ENCODE results near the gene EFHC2.
"Not testable (repeated sequence)": the region's sequence is repeated elsewhere in the genome, so short reads cannot be mapped to it uniquely, and the experiment has no call there.

Gene EFHC2

DNA sequence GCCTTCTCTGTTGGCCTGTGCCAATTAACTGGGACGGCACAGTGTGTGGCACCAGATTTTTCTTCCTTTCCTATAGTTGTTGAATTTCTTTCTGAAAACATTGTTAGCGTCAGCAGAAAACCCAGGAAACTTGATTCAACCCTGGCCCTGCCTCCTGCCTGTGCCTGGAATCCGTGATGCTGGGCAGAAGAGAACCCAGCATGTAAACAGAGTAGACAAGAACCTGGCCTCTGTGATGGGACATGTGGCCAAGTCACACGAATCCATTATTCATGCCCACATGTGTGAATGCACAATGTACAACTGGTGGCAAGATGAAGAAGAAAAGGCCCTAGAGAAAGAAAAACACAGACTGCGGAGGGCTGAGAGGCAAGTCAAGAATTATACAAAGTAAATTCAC is 111.4 kb downstream of the EFHC2 start:
- DNase-seq (ENCODE audit: low read depth), result no peak

GRCh38 chrX:44228621-44229020 is 114.9 kb downstream of the EFHC2 start:
- DNase-seq (ENCODE audit: low read depth), result no peak

DNA sequence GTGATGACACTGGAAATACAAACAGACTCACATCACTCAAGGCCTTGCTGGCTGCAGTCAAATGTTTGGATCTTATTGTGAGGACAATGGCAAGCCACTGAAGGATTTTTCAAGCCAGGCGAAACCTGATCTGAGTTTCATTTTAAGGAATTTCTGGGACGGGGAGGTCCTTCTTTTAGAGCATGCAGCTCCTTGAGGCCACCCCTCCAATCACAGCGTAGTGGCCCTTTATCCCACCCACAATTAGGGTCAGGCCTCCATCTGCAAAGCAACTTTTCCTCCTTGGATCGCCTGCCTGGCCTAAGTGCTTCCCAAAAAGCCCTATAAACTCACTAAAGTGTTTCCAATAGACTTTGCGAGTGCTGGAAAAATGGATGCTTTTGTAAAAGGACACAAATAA is 115.5 kb downstream of the EFHC2 start:
- DNase-seq (ENCODE audit: low read depth), result no peak

GRCh38 chrX:44225667-44226066 is 117.8 kb downstream of the EFHC2 start:
- DNase-seq (ENCODE audit: low read depth), result no peak

- no peak for DNase-seq (ENCODE audit: low read depth)
These were observed 118.7 kb downstream of the EFHC2 start for GRCh38 chrX:44224760-44225159.

DNA sequence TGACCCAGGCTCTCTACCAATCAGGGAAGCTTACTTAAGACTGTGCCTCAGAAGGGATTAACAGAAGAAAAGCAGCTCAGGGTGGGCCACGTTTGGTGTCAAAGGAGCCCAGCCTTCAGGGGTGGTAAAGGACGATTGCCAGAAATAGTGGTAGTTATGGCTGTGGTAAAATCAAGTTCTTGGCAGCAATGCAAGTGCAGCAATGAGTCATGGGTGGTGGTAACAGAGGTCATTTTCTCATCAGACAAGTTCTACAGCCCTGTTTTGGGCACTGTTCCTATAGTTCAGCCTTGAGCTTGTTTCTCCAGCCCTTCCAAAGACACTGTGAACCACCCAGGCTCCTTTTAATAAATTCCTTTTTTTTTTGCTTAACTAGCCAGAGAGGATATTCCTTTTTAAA is 120.3 kb downstream of the EFHC2 start:
- DNase-seq (ENCODE audit: low read depth), result no peak

GRCh38 chrX:44218465-44218864 is 125.0 kb downstream of the EFHC2 start:
- no peak for DNase-seq (ENCODE audit: low read depth)

DNA sequence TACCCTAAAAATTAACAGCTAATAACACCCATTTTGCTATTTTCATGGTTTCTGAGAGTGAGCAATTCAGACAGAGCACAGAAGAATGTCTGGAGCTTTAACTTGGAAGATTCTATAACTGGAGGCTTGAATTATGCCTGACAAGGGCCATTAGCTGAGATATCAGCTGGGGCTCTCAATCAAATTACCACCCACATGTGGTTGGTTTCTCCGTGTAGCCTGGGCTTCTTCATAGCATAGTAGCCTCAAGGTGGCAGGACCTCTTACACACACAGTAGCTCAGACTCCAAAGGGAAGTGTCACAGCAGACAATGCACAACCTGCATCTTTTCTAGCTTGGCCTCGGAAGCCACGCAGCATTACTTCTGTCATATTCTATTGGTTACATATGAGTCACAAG is 127.3 kb downstream of the EFHC2 start:
- no peak for DNase-seq (ENCODE audit: low read depth)

GRCh38 chrX:44203791-44204190 is 139.7 kb downstream of the EFHC2 start:
- no peak for DNase-seq (ENCODE audit: low read depth)

- no peak for DNase-seq (ENCODE audit: low read depth)
These were observed 140.9 kb downstream of the EFHC2 start for GRCh38 chrX:44202596-44202995.

DNA sequence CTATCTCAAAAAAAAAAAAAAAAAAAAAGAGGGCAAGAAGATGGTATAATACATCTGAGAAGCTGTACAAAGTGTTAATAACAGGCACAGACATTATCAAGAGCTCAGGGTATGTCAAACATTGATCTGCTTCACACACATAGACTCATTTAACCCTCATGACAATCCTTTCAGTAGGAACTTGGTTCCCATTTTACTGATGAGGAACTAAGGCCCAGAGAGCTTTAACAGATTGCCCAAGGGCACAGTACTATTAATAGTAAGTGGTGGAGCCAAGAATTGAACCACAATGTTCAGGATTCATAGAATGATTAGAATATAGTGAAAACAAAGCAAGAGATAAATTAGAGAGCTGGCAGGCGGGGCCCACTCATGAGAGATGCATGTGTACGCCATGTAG is 154.4 kb downstream of the EFHC2 start:
- DNase-seq (ENCODE audit: low read depth), result no peak

- DNase-seq (ENCODE audit: low read depth), result not testable (repeated sequence)
These were observed 155.6 kb downstream of the EFHC2 start for GRCh38 chrX:44187915-44188314.

GRCh38 chrX:44183329-44183728 is 160.1 kb downstream of the EFHC2 start:
- no peak for DNase-seq (ENCODE audit: low read depth)

DNA sequence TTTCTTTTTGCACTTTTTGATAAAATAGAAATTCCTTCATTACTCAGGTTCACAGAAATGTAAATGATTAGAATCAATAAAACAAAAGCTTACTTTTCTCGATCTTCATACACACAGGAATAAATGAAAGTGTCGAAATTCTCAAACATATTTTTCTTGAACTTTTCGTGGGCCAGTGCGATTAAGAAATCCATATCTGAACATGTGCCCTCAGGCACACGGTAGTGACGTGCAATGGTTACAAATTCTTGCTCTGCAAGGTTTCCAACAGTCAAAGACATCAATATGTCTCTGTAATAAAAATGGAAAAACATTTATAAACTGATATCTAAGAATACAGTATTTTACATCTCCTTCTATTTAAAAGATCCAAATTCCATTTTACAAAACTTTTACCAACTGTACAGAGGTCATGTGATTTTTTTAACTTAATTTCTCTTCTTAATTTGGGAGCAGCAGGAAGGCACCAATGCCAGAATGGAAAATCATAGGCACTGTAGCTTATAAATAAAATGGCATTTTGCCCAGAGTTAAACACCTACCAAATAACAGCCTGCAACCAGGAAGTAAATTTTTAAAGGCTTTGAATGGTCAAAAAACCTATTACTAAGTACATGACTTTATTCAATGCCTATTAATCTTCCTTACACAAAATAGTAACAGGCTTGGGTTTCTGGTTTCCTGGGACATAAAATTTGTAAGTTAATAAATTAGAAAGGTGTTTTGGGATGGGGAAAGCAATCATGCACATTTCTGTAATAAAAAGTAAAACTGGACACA is 165.0 kb downstream of the EFHC2 start:
- DNase-seq (ENCODE audit: low read depth), result no peak

DNA sequence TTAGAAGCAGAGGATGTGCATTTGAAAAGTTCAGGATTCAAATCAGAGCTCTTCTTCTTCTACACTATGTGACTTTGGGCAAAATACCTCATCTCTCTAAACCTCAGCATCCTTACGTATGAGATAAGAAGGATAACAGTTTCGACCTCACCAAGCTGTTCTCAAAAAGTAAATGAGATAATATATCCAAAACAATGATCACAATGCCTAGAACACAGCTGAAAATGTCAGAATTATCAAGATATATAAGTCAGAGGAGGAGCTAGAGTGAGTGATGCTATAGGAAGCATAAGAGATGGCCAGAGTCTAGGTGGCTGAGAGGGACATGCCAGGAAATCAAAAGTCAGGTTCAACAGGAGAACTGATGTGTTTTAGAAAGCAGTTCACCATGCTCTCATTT is 168.0 kb downstream of the EFHC2 start:
- DNase-seq (ENCODE audit: low read depth), result no peak

- DNase-seq (ENCODE audit: low read depth), result no peak
These were observed 169.4 kb downstream of the EFHC2 start for GRCh38 chrX:44174061-44174460.

DNA sequence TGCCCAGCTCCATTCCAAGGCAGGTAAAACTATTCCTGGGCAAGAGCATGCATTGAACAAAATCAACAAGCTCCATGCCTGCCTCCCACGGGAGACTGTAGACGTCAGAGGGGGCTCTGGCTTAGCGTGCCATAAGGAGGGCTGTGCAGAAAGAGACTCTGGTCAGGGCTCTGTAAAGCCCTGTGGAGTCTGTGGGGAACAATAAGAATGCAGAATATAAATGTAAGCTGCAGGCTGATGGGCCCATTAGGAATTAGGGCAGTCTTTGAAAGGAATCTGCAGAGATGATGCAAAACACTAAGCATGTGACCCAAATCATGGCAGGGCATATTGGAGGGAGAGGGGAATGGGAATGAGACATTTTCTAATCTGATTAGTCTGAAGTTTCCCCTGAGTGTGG is 170.3 kb downstream of the EFHC2 start:
- DNase-seq (ENCODE audit: low read depth), result no peak

DNA sequence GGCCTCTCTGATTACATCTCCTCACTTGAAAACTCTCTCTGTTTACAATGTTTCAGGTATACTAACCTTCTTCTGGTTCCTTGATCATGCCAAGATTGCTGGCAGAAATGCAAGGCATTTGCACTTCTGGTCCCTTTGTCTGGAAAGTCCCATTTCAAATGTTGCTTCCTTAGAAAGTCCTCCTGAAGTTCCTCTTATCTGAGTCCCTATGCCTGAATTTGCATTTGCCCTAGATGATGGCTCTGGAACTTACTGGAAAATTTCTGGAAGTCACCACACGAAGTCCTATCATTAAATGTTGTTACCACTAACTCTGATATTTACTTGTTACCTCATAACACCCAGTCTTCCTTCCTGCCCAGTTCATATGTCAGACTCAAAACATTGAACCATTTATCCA is 176.4 kb downstream of the EFHC2 start:
- DNase-seq (ENCODE audit: low read depth), result no peak

DNA sequence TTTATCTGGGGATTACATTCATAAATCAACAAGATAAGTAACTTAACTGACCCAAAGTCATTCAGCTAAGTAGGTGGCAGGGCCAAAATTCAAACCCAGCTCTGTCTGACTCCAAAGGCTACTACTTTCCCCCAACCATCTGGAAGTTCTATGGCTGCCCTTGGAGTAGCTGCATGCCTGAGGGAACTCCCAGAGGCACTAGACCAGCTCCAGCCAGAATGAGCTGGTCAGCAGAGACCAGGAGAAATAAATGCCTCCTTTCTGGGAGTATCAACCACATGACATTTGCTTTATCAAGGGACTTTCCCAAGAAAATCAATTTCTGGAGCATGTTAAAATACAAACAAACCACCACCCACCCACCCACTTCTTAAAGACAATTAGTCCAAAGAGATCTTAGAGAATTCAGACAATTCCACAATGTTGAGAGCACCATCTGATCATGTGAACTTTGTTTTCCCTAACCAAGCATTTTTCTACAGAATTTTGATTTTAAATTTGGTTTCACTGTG is 180.5 kb downstream of the EFHC2 start:
- DNase-seq (ENCODE audit: low read depth), result no peak

- no peak for DNase-seq (ENCODE audit: low read depth)
These were observed 185.6 kb downstream of the EFHC2 start for GRCh38 chrX:44157858-44158257.

GRCh38 chrX:44157283-44157682 is 186.2 kb downstream of the EFHC2 start:
- no peak for DNase-seq (ENCODE audit: low read depth)

DNA sequence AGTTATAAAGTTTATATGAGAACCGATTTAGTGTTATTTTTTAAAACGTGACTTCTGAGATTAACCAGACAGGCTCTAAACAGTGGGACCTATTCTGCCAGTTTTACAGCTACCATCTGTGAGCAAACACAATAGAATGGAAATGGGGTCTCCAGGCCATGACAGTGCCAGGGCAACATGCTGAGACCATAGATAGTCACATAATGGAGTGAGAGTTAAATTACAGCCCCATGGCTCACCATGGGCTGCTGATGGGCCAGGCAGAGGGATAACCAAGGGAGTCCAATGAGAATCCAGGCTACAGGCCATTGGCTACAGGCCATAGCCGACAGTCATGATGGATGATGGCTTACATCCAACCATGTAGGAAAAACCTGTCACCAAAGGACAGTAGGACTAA is 186.7 kb downstream of the EFHC2 start:
- DNase-seq (ENCODE audit: low read depth), result no peak

DNA sequence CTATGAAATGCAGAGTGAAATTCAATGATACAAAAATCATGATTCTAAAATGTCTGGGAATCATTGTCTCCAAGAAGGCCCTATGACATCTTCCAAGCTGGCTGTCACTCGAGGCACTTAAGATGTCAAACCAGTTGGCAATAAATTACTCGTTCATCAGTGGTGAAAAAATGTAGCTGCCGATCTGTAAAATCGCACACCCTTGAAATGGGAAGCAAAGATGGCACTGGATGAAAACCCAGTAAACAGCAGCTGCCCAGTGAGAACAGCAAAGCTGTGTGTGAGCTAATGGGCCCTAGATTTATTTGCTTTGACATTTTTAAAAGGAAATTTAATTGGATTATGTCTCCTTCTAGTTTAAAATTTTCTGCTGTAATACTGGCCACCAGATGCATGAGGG is 188.3 kb downstream of the EFHC2 start:
- DNase-seq (ENCODE audit: low read depth), result no peak

- no peak for DNase-seq (ENCODE audit: low read depth)
These were observed 190.6 kb downstream of the EFHC2 start for GRCh38 chrX:44152852-44153251.

Measured in activated T-helper 9 cell treated with anti-CD3 and anti-CD28 coated beads, Interleukin-2, amount 50 U/mL, for 16 hours (primary cell).